ENCODE results near the gene SHLD2.

- TF ChIP-seq, protein P1, sequence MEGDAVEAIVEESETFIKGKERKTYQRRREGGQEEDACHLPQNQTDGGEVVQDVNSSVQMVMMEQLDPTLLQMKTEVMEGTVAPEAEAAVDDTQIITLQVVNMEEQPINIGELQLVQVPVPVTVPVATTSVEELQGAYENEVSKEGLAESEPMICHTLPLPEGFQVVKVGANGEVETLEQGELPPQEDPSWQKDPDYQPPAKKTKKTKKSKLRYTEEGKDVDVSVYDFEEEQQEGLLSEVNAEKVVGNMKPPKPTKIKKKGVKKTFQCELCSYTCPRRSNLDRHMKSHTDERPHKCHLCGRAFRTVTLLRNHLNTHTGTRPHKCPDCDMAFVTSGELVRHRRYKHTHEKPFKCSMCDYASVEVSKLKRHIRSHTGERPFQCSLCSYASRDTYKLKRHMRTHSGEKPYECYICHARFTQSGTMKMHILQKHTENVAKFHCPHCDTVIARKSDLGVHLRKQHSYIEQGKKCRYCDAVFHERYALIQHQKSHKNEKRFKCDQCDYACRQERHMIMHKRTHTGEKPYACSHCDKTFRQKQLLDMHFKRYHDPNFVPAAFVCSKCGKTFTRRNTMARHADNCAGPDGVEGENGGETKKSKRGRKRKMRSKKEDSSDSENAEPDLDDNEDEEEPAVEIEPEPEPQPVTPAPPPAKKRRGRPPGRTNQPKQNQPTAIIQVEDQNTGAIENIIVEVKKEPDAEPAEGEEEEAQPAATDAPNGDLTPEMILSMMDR (IDR thresholded peaks at IDR 0.05), result no peak
- TF ChIP-seq POLR2AphosphoS5 (IDR thresholded peaks at IDR 0.05; ENCODE audit: low read depth, low read length) (no peak), TCF7L2 (IDR thresholded peaks at IDR 0.05; ENCODE audit: low read depth, low read length) (no peak)
Measured at GRCh38 chr10:87054373-87055295, 40.4 kb upstream of the SHLD2 start.
